ENCODE measurements around the gene EHMT2.
"Not testable (repeated sequence)": the region's sequence is repeated elsewhere in the genome, so short reads cannot be mapped to it uniquely, and the experiment has no call there.

The EHMT2 gene

GRCh38 chr6:31851485-31851832 is 46.0 kb downstream of the EHMT2 start:
- TF ChIP-seq, protein P1, sequence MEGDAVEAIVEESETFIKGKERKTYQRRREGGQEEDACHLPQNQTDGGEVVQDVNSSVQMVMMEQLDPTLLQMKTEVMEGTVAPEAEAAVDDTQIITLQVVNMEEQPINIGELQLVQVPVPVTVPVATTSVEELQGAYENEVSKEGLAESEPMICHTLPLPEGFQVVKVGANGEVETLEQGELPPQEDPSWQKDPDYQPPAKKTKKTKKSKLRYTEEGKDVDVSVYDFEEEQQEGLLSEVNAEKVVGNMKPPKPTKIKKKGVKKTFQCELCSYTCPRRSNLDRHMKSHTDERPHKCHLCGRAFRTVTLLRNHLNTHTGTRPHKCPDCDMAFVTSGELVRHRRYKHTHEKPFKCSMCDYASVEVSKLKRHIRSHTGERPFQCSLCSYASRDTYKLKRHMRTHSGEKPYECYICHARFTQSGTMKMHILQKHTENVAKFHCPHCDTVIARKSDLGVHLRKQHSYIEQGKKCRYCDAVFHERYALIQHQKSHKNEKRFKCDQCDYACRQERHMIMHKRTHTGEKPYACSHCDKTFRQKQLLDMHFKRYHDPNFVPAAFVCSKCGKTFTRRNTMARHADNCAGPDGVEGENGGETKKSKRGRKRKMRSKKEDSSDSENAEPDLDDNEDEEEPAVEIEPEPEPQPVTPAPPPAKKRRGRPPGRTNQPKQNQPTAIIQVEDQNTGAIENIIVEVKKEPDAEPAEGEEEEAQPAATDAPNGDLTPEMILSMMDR (IDR thresholded peaks at IDR 0.05; ENCODE audit: low read depth, low read length, missing control alignments), result no peak
- DNase-seq (ENCODE audit: low read depth), result no peak
- no peak overlapping the region for H3K4me3 ChIP-seq (ENCODE audit: low read depth, low read length)

DNA sequence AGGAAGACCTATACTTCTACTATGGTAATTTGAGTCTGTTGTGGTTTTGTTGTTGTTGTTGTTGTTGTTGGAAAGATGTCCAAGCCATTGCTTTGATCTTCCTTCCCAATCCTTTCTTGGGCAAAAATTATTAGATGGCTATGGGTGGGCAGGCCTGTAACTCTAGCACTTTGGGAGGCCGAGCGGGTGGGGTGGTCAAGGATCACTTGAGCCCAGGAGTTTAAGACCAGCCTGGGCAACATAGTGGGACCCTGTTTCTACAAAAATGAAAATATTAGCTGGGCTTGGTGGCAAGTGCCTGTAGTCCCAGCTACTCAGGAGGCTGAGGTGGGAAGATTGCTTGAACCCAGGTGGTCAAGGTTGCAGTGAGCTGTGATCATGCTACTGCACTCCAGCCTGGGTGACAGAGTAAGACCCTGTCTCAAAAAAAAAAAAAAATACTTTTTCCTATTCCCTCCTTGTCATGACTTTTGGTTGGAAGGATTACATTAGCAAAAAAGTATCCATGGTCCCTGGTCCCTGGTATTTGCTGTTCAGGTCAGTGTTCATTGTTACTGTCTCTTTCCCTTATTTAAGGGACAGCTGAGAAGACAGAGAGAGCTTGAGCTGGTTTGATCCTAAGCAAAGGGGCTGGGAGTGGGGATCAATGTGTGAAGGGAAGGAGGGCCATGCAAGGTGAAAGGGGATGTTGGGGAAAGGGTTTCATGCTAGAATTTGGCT is 46.6 kb downstream of the EHMT2 start:
- TF ChIP-seq, protein P1 (IDR thresholded peaks at IDR 0.05; ENCODE audit: low read depth, low read length, missing control alignments), result no peak
- DNase-seq (ENCODE audit: low read depth), result no peak

DNA sequence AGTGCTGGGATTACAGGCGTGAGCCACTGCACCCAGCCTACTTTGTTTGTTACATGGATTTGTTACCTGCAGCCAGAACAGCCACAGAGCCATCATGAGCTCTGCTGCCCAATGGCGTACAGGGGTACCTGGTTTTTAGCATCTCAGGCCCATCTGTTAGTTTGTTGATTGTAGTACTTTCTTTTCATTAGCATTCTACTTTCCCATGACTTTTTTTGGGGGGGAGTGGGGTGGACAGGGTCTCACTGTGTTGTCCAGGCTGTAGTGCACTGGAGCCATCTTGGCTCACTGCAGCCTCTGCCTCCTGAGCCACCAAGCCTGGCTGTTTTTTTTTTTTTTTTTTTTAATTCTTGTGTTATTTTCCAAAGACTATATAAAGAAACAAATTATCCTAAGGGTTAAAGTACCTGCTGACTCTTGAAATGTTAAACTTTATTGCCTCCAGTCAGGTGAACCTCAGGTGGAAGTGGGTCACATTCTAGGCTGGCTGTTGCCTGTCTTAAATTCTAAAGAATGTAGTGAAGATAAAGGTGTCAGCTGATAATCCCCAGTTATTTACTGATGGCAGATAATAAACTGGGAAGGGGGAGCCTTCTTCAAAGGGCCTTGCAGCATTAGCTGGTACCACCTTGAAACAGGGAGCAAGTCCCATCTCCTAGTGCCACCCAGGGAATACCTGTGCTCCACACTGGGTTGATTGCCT is 50.1 kb downstream of the EHMT2 start:
- no peak for DNase-seq (ENCODE audit: low read depth)
- TF ChIP-seq, protein P1 (IDR thresholded peaks at IDR 0.05; ENCODE audit: low read depth, low read length, missing control alignments), result no peak
- no peak overlapping the region for H3K4me3 ChIP-seq (ENCODE audit: low read depth, low read length)

More for the DNA sequence above, 46.6 kb downstream of the EHMT2 start:
- H3K4me3 ChIP-seq (ENCODE audit: low read depth, low read length), result no peak overlapping the region

DNA sequence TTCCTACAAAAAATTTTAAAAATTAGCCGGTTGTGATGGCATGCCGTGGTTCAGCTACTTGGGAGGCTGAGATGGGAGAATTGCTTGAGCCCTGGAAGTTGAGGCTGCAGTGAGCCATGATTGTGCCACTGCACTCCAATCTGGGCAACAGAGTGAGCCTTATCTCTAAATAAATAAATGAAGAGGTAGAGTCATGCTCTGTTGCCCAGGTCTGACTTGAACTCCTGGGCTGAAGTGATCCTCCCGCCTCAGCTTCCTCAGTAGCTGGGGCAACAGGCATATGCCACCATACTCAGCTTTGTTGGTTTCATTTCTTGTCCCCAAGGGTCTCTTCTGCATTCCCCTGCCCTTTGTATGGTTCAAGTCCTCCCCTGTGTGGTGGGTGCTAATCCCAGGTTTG is 53.0 kb downstream of the EHMT2 start:
- no peak for DNase-seq (ENCODE audit: low read depth)
- no peak overlapping the region for H3K4me3 ChIP-seq (ENCODE audit: low read depth, low read length)
- TF ChIP-seq, protein P1 (IDR thresholded peaks at IDR 0.05; ENCODE audit: low read depth, low read length, missing control alignments), result no peak

DNA sequence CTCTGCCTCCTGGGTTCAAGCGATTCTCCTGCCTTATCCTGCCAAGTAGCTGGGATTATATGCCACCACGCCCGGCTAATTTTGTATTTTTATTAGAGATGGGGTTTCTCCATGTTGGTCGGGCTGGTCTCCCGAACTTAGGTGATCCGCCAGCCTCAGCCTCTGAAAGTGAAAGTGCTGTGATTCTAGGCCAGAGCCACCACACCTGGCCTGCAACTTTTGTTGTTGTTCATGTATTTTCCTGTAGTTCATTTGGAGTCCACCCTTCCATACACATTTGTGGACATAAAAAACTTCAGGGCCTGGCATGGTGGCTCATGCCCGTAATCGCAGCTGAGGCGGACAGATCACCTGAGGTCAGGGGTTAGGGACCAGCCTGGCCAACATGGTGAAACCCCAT is 55.4 kb downstream of the EHMT2 start:
- H3K4me3 ChIP-seq (ENCODE audit: low read depth, low read length), result no peak overlapping the region
- no peak for DNase-seq (ENCODE audit: low read depth)
- TF ChIP-seq, protein P1 (IDR thresholded peaks at IDR 0.05; ENCODE audit: low read depth, low read length, missing control alignments), result no peak

DNA sequence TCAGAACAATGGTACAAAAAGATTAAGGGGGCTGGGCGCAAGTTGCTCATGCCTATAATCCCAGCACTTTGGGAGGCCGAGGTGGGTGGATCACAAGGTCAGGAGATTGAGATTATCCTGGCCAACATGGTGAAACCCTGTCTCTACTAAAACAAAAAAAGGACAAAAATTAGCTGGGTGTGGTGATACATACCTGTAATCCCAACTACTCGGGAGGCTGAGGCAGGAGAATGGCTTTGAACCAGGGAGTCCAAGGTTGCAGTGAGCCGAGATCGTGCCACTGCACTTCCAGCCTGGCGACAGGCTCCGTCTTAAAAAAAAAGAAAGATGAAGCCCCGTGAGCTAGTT is 57.7 kb downstream of the EHMT2 start:
- H3K4me3 ChIP-seq (ENCODE audit: low read depth, low read length), result not testable (repeated sequence)

DNA sequence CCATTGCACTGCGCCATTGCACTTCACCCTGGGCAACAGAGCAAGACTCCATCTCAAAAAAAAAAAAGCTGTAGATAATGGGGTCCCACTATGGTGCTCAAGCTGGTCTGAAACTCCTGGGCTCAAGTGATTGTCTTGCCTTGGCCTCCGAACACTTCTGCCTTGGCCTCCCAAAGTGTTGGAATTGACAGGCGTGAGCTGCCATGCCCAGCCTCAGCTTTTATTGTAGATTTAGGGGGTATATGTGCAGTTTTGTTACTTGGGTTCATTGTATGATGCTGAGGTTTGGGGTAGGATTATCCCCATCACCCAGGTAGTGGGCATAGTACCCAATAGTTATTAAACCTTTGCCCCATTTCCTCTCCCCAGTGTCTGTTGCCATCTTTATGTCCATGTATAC is 58.5 kb downstream of the EHMT2 start:
- DNase-seq (ENCODE audit: low read depth), result no peak
- peak overlapping the region; percentile 96 for H3K4me3 ChIP-seq (ENCODE audit: low read depth, low read length)
- TF ChIP-seq, protein P1 (IDR thresholded peaks at IDR 0.05; ENCODE audit: low read depth, low read length, missing control alignments), result no peak

More for the DNA sequence above, 57.7 kb downstream of the EHMT2 start:
- not testable (repeated sequence) for DNase-seq (ENCODE audit: low read depth)

GRCh38 chr6:31838114-31838553 is 59.4 kb downstream of the EHMT2 start:
- not testable (repeated sequence) for DNase-seq (ENCODE audit: low read depth)
- peak overlapping the region; percentile 96 for H3K4me3 ChIP-seq (ENCODE audit: low read depth, low read length)
